Measurements from ENCODE around the gene KLK8. TPM values are rescaled to one million over a fixed set of nuclear protein-coding genes. Genes with fewer than 3 reads are reported as not detected.

KLK8 gene
- total and polyA plus RNA-seq, 7 experiments from 2014 or later, result not detected

- H3K4me3 Mint-ChIP-seq, result no peak overlapping the region
- H3K27me3 Mint-ChIP-seq, result peaks cover 14 to 60% (median 39%) of the 10 kb centered on the region in 5 donors
These were observed 8.8 kb upstream of the KLK8 start for GRCh38 chr19:51010066-51010795.

GRCh38 chr19:51009061-51009891 is 7.9 kb upstream of the KLK8 start:
- no peak for ATAC-seq
- no peak overlapping the region for H3K27ac Mint-ChIP-seq
- H3K36me3 ChIP-seq (ENCODE audit: control insufficient read depth in 2 of 3, insufficient read depth in 3 of 3, low read length in 3 of 3), result no peaks in the 10 kb centered on the region

More at GRCh38 chr19:51010066-51010795, 8.8 kb upstream of the KLK8 start:
- H3K27ac ChIP-seq (ENCODE audit: low read depth, low read length), result no peak overlapping the region
- ATAC-seq, result no peak
- H3K9me3 ChIP-seq (ENCODE audit: control insufficient read depth in 2 of 3, low read length in 3 of 3), result no peaks in the 10 kb centered on the region
- no peaks in the 10 kb centered on the region for H3K4me1 ChIP-seq (ENCODE audit: control insufficient read depth in 2 of 2, insufficient read depth in 2 of 2, low read length in 2 of 2)
- ChIA-PET CTCF (no interaction called here), POLR2A (no interaction called here)
- intact Hi-C loops (cut with micrococcal nuclease), result no loop called here
- H3K36me3 ChIP-seq (ENCODE audit: control insufficient read depth in 2 of 3, insufficient read depth in 3 of 3, low read length in 3 of 3), result no peaks in the 10 kb centered on the region
- peaks cover 0 to 3% of the 10 kb centered on the region in 2 donors for H3K27me3 ChIP-seq (ENCODE audit: control insufficient read depth in 2 of 2, insufficient read depth in 2 of 2, low read length in 2 of 2)
- Mint-ChIP-seq H3K36me3 (peaks cover 0 to 3% (median 0%) of the 10 kb centered on the region in 5 donors), H3K27ac (no peak overlapping the region), H3K4me1 (peaks cover 0 to 11% (median 0%) of the 10 kb centered on the region in 7 donors), H3K9me3 (peaks cover 0 to 3% (median 0%) of the 10 kb centered on the region in 11 donors)
- no peak for DNase-seq
- H3K4me3 ChIP-seq (ENCODE audit: low read length), result no peak overlapping the region

GRCh38 chr19:51007488-51007887 is 6.1 kb upstream of the KLK8 start:
- Mint-ChIP-seq H3K27me3 (peaks cover 0 to 46% (median 31%) of the 10 kb centered on the region in 5 donors), H3K9me3 (peaks cover 0 to 3% (median 0%) of the 10 kb centered on the region in 11 donors), H3K27ac (peak overlapping the region in 1 of 9 donors; percentile 32), H3K4me1 (peaks cover 0 to 4% (median 0%) of the 10 kb centered on the region in 7 donors), H3K36me3 (peaks cover 0 to 3% (median 0%) of the 10 kb centered on the region in 5 donors), H3K4me3 (no peak overlapping the region)
- intact Hi-C loops (cut with micrococcal nuclease), result no loop called here
- Histone ChIP-seq H3K27me3 (ENCODE audit: control insufficient read depth in 2 of 2, insufficient read depth in 2 of 2, low read length in 2 of 2) (peaks cover 0 to 1% of the 10 kb centered on the region in 2 donors), H3K36me3 (ENCODE audit: control insufficient read depth in 2 of 3, insufficient read depth in 3 of 3, low read length in 3 of 3) (no peaks in the 10 kb centered on the region), H3K9me3 (ENCODE audit: control insufficient read depth in 2 of 3, low read length in 3 of 3) (no peaks in the 10 kb centered on the region), H3K27ac (ENCODE audit: low read depth, low read length) (no peak overlapping the region), H3K4me3 (ENCODE audit: low read length) (no peak overlapping the region), H3K4me1 (ENCODE audit: control insufficient read depth in 2 of 2, insufficient read depth in 2 of 2, low read length in 2 of 2) (no peaks in the 10 kb centered on the region)
- DNase-seq, result no peak
- CTCF ChIA-PET, result no interaction called here
- ATAC-seq, result no peak
- POLR2A ChIA-PET, result no interaction called here

More at GRCh38 chr19:51009061-51009891, 7.9 kb upstream of the KLK8 start:
- Histone ChIP-seq H3K27me3 (ENCODE audit: control insufficient read depth in 2 of 2, insufficient read depth in 2 of 2, low read length in 2 of 2) (no peaks in the 10 kb centered on the region), H3K9me3 (ENCODE audit: control insufficient read depth in 2 of 3, low read length in 3 of 3) (no peaks in the 10 kb centered on the region), H3K4me3 (ENCODE audit: low read length) (no peak overlapping the region), H3K27ac (ENCODE audit: low read depth, low read length) (no peak overlapping the region), H3K4me1 (ENCODE audit: control insufficient read depth in 2 of 2, insufficient read depth in 2 of 2, low read length in 2 of 2) (no peaks in the 10 kb centered on the region)
- peaks cover 0 to 3% (median 0%) of the 10 kb centered on the region in 5 donors for H3K36me3 Mint-ChIP-seq
- CTCF ChIA-PET, result no interaction called here
- H3K4me1 Mint-ChIP-seq, result peaks cover 0 to 4% (median 0%) of the 10 kb centered on the region in 7 donors
- intact Hi-C loops (cut with micrococcal nuclease), result no loop called here
- peaks cover 0 to 3% (median 0%) of the 10 kb centered on the region in 11 donors for H3K9me3 Mint-ChIP-seq
- peaks cover 5 to 51% (median 29%) of the 10 kb centered on the region in 5 donors for H3K27me3 Mint-ChIP-seq
- H3K4me3 Mint-ChIP-seq, result no peak overlapping the region
- POLR2A ChIA-PET, result no interaction called here
- DNase-seq, result no peak

GRCh38 chr19:51006406-51006805 is 5.0 kb upstream of the KLK8 start:
- Mint-ChIP-seq H3K27ac (peak overlapping the region in 1 of 9 donors; percentile 18), H3K36me3 (peaks cover 0 to 3% (median 0%) of the 10 kb centered on the region in 5 donors), H3K4me3 (no peak overlapping the region), H3K9me3 (peaks cover 0 to 3% (median 0%) of the 10 kb centered on the region in 11 donors), H3K27me3 (peaks cover 0 to 55% (median 38%) of the 10 kb centered on the region in 5 donors), H3K4me1 (peaks cover 0 to 5% (median 0%) of the 10 kb centered on the region in 7 donors)
- ATAC-seq, result no peak
- ChIA-PET CTCF (no interaction called here), POLR2A (no interaction called here)
- Histone ChIP-seq H3K27me3 (ENCODE audit: control insufficient read depth in 2 of 2, insufficient read depth in 2 of 2, low read length in 2 of 2) (peaks cover 0 to 6% of the 10 kb centered on the region in 2 donors), H3K9me3 (ENCODE audit: control insufficient read depth in 2 of 3, low read length in 3 of 3) (no peaks in the 10 kb centered on the region), H3K36me3 (ENCODE audit: control insufficient read depth in 2 of 3, insufficient read depth in 3 of 3, low read length in 3 of 3) (no peaks in the 10 kb centered on the region), H3K4me3 (ENCODE audit: low read length) (no peak overlapping the region), H3K4me1 (ENCODE audit: control insufficient read depth in 2 of 2, insufficient read depth in 2 of 2, low read length in 2 of 2) (no peaks in the 10 kb centered on the region), H3K27ac (ENCODE audit: low read depth, low read length) (no peak overlapping the region)
- no peak for DNase-seq
- intact Hi-C loops (cut with micrococcal nuclease), result no loop called here

- DNase-seq, result no peak
These were observed 3.8 kb upstream of the KLK8 start for GRCh38 chr19:51005248-51005647.

GRCh38 chr19:51003316-51003715 is 1.9 kb upstream of the KLK8 start:
- H3K36me3 Mint-ChIP-seq, result no peaks in the 10 kb centered on the region
- peaks cover 0 to 55% (median 47%) of the 10 kb centered on the region in 5 donors for H3K27me3 Mint-ChIP-seq
- POLR2A ChIA-PET, result no interaction called here
- H3K9me3 ChIP-seq (ENCODE audit: control insufficient read depth in 2 of 3, low read length in 3 of 3), result no peaks in the 10 kb centered on the region
- intact Hi-C loops (cut with micrococcal nuclease), result no loop called here
- no peak overlapping the region for H3K4me3 Mint-ChIP-seq
- no peak overlapping the region for H3K27ac Mint-ChIP-seq
- no peak overlapping the region for H3K27ac ChIP-seq (ENCODE audit: low read depth, low read length)
- H3K27me3 ChIP-seq (ENCODE audit: control insufficient read depth in 2 of 2, insufficient read depth in 2 of 2, low read length in 2 of 2), result peaks cover 0 to 6% of the 10 kb centered on the region in 2 donors
- H3K4me1 Mint-ChIP-seq, result peaks cover 0 to 5% (median 0%) of the 10 kb centered on the region in 7 donors
- H3K9me3 Mint-ChIP-seq, result no peaks in the 10 kb centered on the region
- no peaks in the 10 kb centered on the region for H3K4me1 ChIP-seq (ENCODE audit: control insufficient read depth in 2 of 2, insufficient read depth in 2 of 2, low read length in 2 of 2)
- DNase-seq (no peak), ATAC-seq (no peak)
- no peak overlapping the region for H3K4me3 ChIP-seq (ENCODE audit: low read length)
- CTCF ChIA-PET, result no interaction called here
- H3K36me3 ChIP-seq (ENCODE audit: control insufficient read depth in 2 of 3, insufficient read depth in 3 of 3, low read length in 3 of 3), result no peaks in the 10 kb centered on the region

More at GRCh38 chr19:51005248-51005647, 3.8 kb upstream of the KLK8 start:
- peaks cover 0 to 6% of the 10 kb centered on the region in 2 donors for H3K27me3 ChIP-seq (ENCODE audit: control insufficient read depth in 2 of 2, insufficient read depth in 2 of 2, low read length in 2 of 2)
- no peaks in the 10 kb centered on the region for H3K4me1 ChIP-seq (ENCODE audit: control insufficient read depth in 2 of 2, insufficient read depth in 2 of 2, low read length in 2 of 2)
- CTCF ChIA-PET, result no interaction called here
- intact Hi-C loops (cut with micrococcal nuclease), result no loop called here
- POLR2A ChIA-PET, result no interaction called here
- Mint-ChIP-seq H3K4me1 (peaks cover 0 to 5% (median 0%) of the 10 kb centered on the region in 7 donors), H3K36me3 (no peaks in the 10 kb centered on the region), H3K9me3 (no peaks in the 10 kb centered on the region), H3K27me3 (peaks cover 0 to 53% (median 36%) of the 10 kb centered on the region in 5 donors), H3K27ac (no peak overlapping the region), H3K4me3 (no peak overlapping the region)
- H3K4me3 ChIP-seq (ENCODE audit: low read length), result no peak overlapping the region
- no peak overlapping the region for H3K27ac ChIP-seq (ENCODE audit: low read depth, low read length)
- H3K36me3 ChIP-seq (ENCODE audit: control insufficient read depth in 2 of 3, insufficient read depth in 3 of 3, low read length in 3 of 3), result no peaks in the 10 kb centered on the region
- no peaks in the 10 kb centered on the region for H3K9me3 ChIP-seq (ENCODE audit: control insufficient read depth in 2 of 3, low read length in 3 of 3)
- no peak for ATAC-seq
